Panc1 (cell line): Measurements from ENCODE around the gene MNX1. TPM values are rescaled to one million over a fixed set of nuclear protein-coding genes. Genes with fewer than 3 reads are reported as not detected.

Experiments used
- ATAC-seq: fragments of 200-7000 bp; cut with Tn5 transposase; 2 replicates; pipeline ENCODE4 v1.9.1; 2020; ENCODE audit warnings: mild to moderate bottlenecking, moderate library complexity
- BruUV-seq: library from RNA; stranded (reverse); fragments of 400-500 nt; replicated peaks from 2 replicates; lab custom pipeline; 2021; lab: Mats Ljungman, UMichigan
- CTCF ChIA-PET: fragments of 300-600 bp; sonication (Branson Sonifier 250); formaldehyde crosslinking; loops from one replicate; lab custom pipeline; 2022; ENCODE audit warnings: antibody characterized with exemption; lab: Charles Lee
- POLR2A ChIA-PET: fragments of 300-600 bp; sonication (Branson Sonifier 250); formaldehyde crosslinking; loops from one replicate; lab custom pipeline; 2022; ENCODE audit warnings: antibody characterized with exemption; lab: Charles Lee
- DNase-seq: peaks from one replicate; pipeline ENCODE4 v3.0.0-alpha.2; 2010; ENCODE audit warnings: low read depth, low spot score
- H3K27ac ChIP-seq: 2 replicates; pipeline ENCODE4 v1.5.1; 2011; ENCODE audit warnings: mild to moderate bottlenecking, low read length, inconsistent platforms
- H3K27me3 ChIP-seq: fragments of 200-500 bp; sonication (Bioruptor generic); 2 replicates; pipeline ENCODE4 v1.6.0; 2014; ENCODE audit warnings: low read length, inconsistent platforms; ENCODE audit not compliant: control insufficient read depth, insufficient read depth
- H3K36me3 ChIP-seq: fragments of 200-500 bp; sonication (Bioruptor generic); 2 replicates; pipeline ENCODE4 v1.5.1; 2014; ENCODE audit warnings: inconsistent platforms, mild to moderate bottlenecking, low read length, moderate library complexity; ENCODE audit not compliant: control insufficient read depth, insufficient read depth
- H3K4me1 ChIP-seq: 2 replicates; pipeline ENCODE4 v1.5.1; 2011; ENCODE audit warnings: inconsistent platforms, mild to moderate bottlenecking, low read length, moderate library complexity; ENCODE audit not compliant: control insufficient read depth, insufficient read depth
- H3K4me3 ChIP-seq, 2 experiments: 2 replicates each; pipeline ENCODE4 v1.5.1; 2011 to 2012; ENCODE audit warnings: low read depth in 2 of 2, low read length in 2 of 2, mild to moderate bottlenecking in 2 of 2, inconsistent platforms in 1 of 2, moderate library complexity in 1 of 2
- H3K9me3 ChIP-seq: fragments of 200-500 bp; sonication (Bioruptor generic); 2 replicates; pipeline ENCODE4 v1.5.1; 2014; ENCODE audit warnings: low read depth, mild to moderate bottlenecking, inconsistent platforms, low read length, moderate library complexity; ENCODE audit not compliant: control insufficient read depth, insufficient read depth
- POLR2AphosphoS5 ChIP-seq: IDR thresholded peaks from 2 replicates; pipeline ENCODE4 v1.6.1; 2012; ENCODE audit warnings: mild to moderate bottlenecking, low read depth, low read length, moderate library complexity
- SIN3A ChIP-seq: IDR thresholded peaks from 2 replicates; pipeline ENCODE4 v1.6.1; 2012; ENCODE audit warnings: low read depth, mild to moderate bottlenecking, low read length, moderate library complexity, borderline replicate concordance; ENCODE audit not compliant: insufficient read depth
- TCF7L2 ChIP-seq: IDR thresholded peaks from 2 replicates; pipeline ENCODE4 v1.6.1; 2011; ENCODE audit warnings: mild to moderate bottlenecking, low read depth, low read length, inconsistent platforms
- in situ Hi-C: cut with HindIII; loops from 2 replicates; pipeline ENCODE4 v1.10.0; 2016; ENCODE audit warnings: low sequenced_read_pairs, low pct_unique_long_range_greater_than_20kb
- intact Hi-C: fragments of 100-400 bp; cut with micrococcal nuclease; formaldehyde crosslinking; loops from one replicate; pipeline ENCODE4 v1.10.0; 2022; ENCODE audit not compliant: unreplicated experiment
- total RNA-seq: library from RNA; stranded (reverse); gene quantifications from one replicate; pipeline ENCODE4 v1.2.1, GENCODE V29; 2021; ENCODE audit not compliant: unreplicated experiment
- TF ChIP-seq, protein P1 (sequence below): fragments of 450-650 bp; IDR thresholded peaks from 2 replicates; pipeline ENCODE4 v1.5.1; 2017; ENCODE audit warnings: mild to moderate bottlenecking
- TF ChIP-seq, protein P2 (sequence below), 2 experiments: IDR thresholded peaks; 2 replicates each; pipeline ENCODE4 v1.6.1; 2011 to 2012; ENCODE audit warnings: low read depth in 2 of 2, control low read depth in 1 of 2, low read length in 1 of 2, mild to moderate bottlenecking in 1 of 2, moderate library complexity in 1 of 2; ENCODE audit not compliant: insufficient read depth in 1 of 2

Gene MNX1
- total RNA-seq, 1 experiment from 2014 or later: 3.6 TPM

DNA sequence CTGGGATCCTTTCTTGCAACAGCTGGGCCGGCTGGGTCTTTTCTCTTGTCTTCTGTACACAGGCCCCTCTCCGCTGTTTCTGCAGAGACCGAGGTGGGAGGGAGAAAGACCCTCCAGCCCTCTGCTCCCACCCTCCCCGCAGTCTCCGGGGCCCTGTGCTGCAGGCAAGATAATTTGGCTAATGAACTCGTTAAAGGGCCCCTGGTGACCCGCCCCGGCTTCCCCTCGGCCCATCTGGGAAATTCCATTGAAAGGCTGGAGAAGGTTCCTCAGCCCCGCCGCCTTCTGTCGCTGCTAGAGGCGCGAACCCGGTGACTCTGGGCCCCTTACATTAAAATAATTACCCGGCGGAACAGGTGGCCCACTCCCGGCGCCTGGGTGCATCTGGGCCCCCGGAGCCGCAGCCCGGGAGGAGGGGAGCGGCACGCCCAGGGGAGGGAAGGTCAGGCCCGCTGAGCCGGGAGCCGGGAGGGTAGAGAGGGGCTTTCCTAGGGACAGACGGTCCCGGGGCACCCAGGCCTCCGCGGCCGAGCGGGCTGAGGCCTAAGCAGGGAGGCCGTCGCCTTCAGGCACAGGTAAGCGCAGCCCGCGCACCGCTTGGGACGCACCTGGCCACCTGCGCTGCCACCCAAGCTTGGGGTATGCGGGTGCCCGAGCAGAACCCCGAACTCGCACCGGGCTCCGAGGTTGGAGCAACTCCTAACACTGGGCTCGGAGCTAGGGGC is 7.3 kb upstream of the MNX1 start:
- Histone ChIP-seq H3K27ac (no peak overlapping the region), H3K9me3 (no peaks in the 10 kb centered on the region), H3K27me3 (peaks cover 14% of the 10 kb centered on the region), H3K36me3 (no peaks in the 10 kb centered on the region), H3K4me3 (no peak overlapping the region), H3K4me1 (peaks cover 5% of the 10 kb centered on the region)
- ChIA-PET CTCF (no interaction called here), POLR2A (no interaction called here)
- no peak for DNase-seq
- TF ChIP-seq SIN3A (no peak), POLR2AphosphoS5 (no peak), TCF7L2 (no peak)
- TF ChIP-seq, protein P1, sequence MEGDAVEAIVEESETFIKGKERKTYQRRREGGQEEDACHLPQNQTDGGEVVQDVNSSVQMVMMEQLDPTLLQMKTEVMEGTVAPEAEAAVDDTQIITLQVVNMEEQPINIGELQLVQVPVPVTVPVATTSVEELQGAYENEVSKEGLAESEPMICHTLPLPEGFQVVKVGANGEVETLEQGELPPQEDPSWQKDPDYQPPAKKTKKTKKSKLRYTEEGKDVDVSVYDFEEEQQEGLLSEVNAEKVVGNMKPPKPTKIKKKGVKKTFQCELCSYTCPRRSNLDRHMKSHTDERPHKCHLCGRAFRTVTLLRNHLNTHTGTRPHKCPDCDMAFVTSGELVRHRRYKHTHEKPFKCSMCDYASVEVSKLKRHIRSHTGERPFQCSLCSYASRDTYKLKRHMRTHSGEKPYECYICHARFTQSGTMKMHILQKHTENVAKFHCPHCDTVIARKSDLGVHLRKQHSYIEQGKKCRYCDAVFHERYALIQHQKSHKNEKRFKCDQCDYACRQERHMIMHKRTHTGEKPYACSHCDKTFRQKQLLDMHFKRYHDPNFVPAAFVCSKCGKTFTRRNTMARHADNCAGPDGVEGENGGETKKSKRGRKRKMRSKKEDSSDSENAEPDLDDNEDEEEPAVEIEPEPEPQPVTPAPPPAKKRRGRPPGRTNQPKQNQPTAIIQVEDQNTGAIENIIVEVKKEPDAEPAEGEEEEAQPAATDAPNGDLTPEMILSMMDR: no peak
- no TSS peak for BruUV-seq
- in situ Hi-C loops: no loop called here
- intact Hi-C loops: no loop called here
- no peak for ATAC-seq

DNA sequence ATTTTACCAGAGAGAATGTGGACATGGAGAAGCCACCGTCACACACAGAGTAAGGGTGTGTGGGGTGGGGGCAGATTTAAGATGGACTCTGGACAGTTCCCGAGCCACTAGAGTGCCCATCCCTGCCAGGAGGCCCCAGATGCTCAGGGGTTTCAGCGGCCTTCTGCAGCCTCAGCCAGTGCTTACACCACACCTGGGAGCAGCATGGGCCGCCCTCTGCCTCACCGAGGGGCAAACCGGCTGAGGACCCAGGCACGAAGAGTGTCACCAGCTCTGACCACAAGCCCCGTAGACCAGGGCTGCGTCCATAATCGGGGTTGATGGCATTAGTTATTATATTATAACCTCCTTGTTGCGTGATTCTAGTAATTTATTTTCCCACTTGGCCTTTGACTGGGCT is 6.7 kb upstream of the MNX1 start:
- DNase-seq: no peak
- H3K27me3 ChIP-seq: peaks cover 13% of the 10 kb centered on the region
- no peak overlapping the region for H3K4me3 ChIP-seq
- in situ Hi-C loops: no loop called here
- H3K36me3 ChIP-seq: no peaks in the 10 kb centered on the region
- CTCF ChIA-PET: no interaction called here
- intact Hi-C loops: no loop called here
- H3K9me3 ChIP-seq: no peaks in the 10 kb centered on the region
- POLR2A ChIA-PET: no interaction called here
- peaks cover 5% of the 10 kb centered on the region for H3K4me1 ChIP-seq
- H3K27ac ChIP-seq: no peak overlapping the region
- ATAC-seq: no peak
- no TSS peak for BruUV-seq
- TF ChIP-seq, protein P1: no peak
- TF ChIP-seq TCF7L2: no peak
- no peak for TF ChIP-seq POLR2AphosphoS5
- TF ChIP-seq, protein P2, sequence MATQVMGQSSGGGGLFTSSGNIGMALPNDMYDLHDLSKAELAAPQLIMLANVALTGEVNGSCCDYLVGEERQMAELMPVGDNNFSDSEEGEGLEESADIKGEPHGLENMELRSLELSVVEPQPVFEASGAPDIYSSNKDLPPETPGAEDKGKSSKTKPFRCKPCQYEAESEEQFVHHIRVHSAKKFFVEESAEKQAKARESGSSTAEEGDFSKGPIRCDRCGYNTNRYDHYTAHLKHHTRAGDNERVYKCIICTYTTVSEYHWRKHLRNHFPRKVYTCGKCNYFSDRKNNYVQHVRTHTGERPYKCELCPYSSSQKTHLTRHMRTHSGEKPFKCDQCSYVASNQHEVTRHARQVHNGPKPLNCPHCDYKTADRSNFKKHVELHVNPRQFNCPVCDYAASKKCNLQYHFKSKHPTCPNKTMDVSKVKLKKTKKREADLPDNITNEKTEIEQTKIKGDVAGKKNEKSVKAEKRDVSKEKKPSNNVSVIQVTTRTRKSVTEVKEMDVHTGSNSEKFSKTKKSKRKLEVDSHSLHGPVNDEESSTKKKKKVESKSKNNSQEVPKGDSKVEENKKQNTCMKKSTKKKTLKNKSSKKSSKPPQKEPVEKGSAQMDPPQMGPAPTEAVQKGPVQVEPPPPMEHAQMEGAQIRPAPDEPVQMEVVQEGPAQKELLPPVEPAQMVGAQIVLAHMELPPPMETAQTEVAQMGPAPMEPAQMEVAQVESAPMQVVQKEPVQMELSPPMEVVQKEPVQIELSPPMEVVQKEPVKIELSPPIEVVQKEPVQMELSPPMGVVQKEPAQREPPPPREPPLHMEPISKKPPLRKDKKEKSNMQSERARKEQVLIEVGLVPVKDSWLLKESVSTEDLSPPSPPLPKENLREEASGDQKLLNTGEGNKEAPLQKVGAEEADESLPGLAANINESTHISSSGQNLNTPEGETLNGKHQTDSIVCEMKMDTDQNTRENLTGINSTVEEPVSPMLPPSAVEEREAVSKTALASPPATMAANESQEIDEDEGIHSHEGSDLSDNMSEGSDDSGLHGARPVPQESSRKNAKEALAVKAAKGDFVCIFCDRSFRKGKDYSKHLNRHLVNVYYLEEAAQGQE (IDR thresholded peaks at IDR 0.05; ENCODE audit: insufficient read depth in 1 of 2, low read depth in 2 of 2, low read length in 1 of 2): no peak
- TF ChIP-seq SIN3A: no peak
